BE2C (cell line): ENCODE results near the gene SMIM13.

Experiments used
- DNase-seq: peaks from one replicate; pipeline ENCODE4 v3.0.0-alpha.2; 2020
- H3K27me3 ChIP-seq: fragments of 250-450 bp; sonication (Bioruptor Pico); 2 replicates; pipeline ENCODE4 v1.5.1; 2020; ENCODE audit warnings: mild to moderate bottlenecking
- H3K36me3 ChIP-seq: fragments of 250-450 bp; sonication (Bioruptor Pico); 2 replicates; pipeline ENCODE4 v1.5.1; 2020; ENCODE audit warnings: mild to moderate bottlenecking
- H3K4me1 ChIP-seq: fragments of 250-450 bp; sonication (Bioruptor Pico); 2 replicates; pipeline ENCODE4 v1.5.1; 2020
- H3K4me3 ChIP-seq: 2 replicates; pipeline ENCODE4 v1.5.1; 2011; ENCODE audit warnings: low read depth, low read length
- H3K9me3 ChIP-seq: fragments of 250-450 bp; sonication (Bioruptor Pico); 2 replicates; pipeline ENCODE4 v1.5.1; 2020
- CTCF ChIP-seq: IDR thresholded peaks from 2 replicates; pipeline ENCODE4 v1.5.1; 2012; ENCODE audit warnings: mild to moderate bottlenecking, low read depth, low read length

Gene SMIM13

GRCh38 chr6:11094941-11095340 lies 1.3 kb downstream of the SMIM13 start:
- Histone ChIP-seq H3K9me3 (no peaks in the 10 kb centered on the region), H3K4me1 (peaks cover 5% of the 10 kb centered on the region; the same call in 1 of the 2 replicates), H3K27me3 (no peaks in the 10 kb centered on the region), H3K4me3 (peak overlapping the region; percentile 92), H3K36me3 (peaks cover 3% of the 10 kb centered on the region; the same call in 1 of the 2 replicates)
- TF ChIP-seq CTCF: no peak
- no peak for DNase-seq

DNA sequence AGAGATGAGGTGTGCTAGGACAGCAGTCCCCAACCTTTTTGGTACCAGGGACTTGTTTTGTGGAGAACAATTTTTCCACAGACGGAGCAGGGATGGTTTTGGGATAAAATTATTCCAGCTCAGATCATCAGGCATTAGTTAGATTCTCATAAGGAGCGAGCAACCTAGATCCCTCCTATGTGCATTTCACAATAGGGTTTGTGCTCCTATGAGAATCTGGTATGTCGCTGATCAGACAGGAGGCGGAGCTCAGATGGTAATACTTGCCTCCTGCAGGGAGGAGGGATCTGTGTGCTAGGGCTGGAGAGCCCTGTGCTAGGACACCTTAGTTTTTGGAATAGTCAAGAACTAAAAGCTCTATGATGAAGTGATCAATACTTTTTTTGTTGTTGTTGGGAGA lies 2.5 kb downstream of the SMIM13 start:
- H3K9me3 ChIP-seq: no peaks in the 10 kb centered on the region
- H3K36me3 ChIP-seq: peaks cover 3% of the 10 kb centered on the region; the same call in 1 of the 2 replicates
- H3K4me3 ChIP-seq: peak overlapping the region; percentile 92
- DNase-seq: peak; percentile 21
- TF ChIP-seq CTCF: no peak
- peaks cover 5% of the 10 kb centered on the region; the same call in 1 of the 2 replicates for H3K4me1 ChIP-seq
- no peaks in the 10 kb centered on the region for H3K27me3 ChIP-seq

DNA sequence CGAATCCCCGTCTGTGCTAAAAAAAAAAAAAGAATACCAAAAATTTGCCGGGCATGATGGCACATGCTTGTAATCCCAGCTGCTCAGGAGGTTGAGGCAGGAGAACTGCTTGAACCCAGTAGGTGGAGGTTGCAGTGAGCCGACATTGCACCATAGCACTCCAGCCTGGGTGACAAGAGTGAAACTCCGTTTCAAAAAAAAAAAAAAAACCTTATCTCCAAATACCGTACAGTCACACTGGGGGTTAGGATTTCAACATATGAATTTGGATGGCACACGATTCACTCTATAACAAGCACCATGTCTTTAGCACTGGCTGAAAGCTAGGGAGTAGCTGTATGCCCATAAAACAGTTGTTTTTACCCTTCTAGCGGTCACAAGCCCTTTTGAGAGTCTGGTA lies 3.8 kb downstream of the SMIM13 start:
- TF ChIP-seq CTCF: no peak
- no peak for DNase-seq
- Histone ChIP-seq H3K4me1 (peaks cover 5% of the 10 kb centered on the region; the same call in 1 of the 2 replicates), H3K36me3 (peaks cover 3% of the 10 kb centered on the region; the same call in 1 of the 2 replicates), H3K4me3 (no peak overlapping the region), H3K27me3 (no peaks in the 10 kb centered on the region), H3K9me3 (no peaks in the 10 kb centered on the region)

GRCh38 chr6:11098004-11098403 lies 4.4 kb downstream of the SMIM13 start:
- DNase-seq: no peak
- peaks cover 3% of the 10 kb centered on the region; the same call in 1 of the 2 replicates for H3K36me3 ChIP-seq
- no peaks in the 10 kb centered on the region for H3K9me3 ChIP-seq
- no peak for TF ChIP-seq CTCF
- H3K4me3 ChIP-seq: no peak overlapping the region
- H3K4me1 ChIP-seq: peaks cover 5% of the 10 kb centered on the region; the same call in 1 of the 2 replicates
- H3K27me3 ChIP-seq: no peaks in the 10 kb centered on the region

DNA sequence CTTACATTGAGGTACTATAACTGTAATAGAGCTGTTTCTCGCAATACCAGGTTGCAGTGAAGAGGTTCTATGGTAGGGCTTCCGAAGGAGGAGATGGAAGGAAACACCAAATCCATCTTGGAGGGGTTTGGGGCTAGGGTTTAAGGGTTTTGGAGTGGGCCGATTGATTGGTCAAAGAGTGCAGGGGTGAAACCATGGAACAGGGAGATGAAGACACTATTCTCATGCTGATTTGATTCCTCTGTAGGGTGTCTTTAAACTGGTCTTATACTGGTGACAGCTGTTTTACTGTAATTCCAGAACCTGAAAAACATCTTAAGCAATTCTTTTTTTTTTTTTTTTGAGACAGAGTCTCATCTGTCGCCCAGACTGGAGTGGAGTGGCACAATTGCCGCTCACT lies 7.8 kb downstream of the SMIM13 start:
- DNase-seq: no peak
- H3K4me3 ChIP-seq: no peak overlapping the region
- H3K27me3 ChIP-seq: no peaks in the 10 kb centered on the region
- H3K9me3 ChIP-seq: no peaks in the 10 kb centered on the region
- H3K36me3 ChIP-seq: no peaks in the 10 kb centered on the region; the same call in 1 of the 2 replicates
- H3K4me1 ChIP-seq: no peaks in the 10 kb centered on the region; the same call in 1 of the 2 replicates
- TF ChIP-seq CTCF: no peak

DNA sequence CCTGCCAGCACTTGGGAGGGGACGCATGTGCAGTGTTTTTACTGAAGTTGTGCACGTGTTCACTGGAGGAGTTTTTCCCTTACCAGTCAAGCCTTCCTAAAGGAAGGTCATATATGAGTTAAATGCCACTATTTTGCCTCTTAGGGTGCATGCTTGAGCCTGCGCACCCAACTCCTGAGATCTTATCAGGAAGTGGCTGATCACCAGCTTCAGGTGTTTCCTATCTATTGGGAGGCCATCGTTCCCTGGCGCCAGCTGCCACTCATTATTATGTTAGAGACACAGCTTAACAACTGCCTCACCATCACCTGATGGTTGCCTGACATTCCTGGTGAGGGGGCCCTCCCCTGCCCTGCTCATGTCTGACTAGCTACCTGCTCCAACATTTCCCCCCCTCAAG lies 9.4 kb downstream of the SMIM13 start:
- H3K36me3 ChIP-seq: no peaks in the 10 kb centered on the region; the same call in 1 of the 2 replicates
- H3K4me1 ChIP-seq: no peaks in the 10 kb centered on the region; the same call in 1 of the 2 replicates
- no peaks in the 10 kb centered on the region for H3K27me3 ChIP-seq
- no peak for DNase-seq
- TF ChIP-seq CTCF: no peak
- no peaks in the 10 kb centered on the region for H3K9me3 ChIP-seq
- H3K4me3 ChIP-seq: no peak overlapping the region
